C4-2B (cell line): ENCODE data around the gene MYH6.

Experiments used
- ZFX ChIP-seq: fragments of 450-650 bp; IDR thresholded peaks from 2 replicates; pipeline ENCODE4 v1.6.1; 2017
- TF ChIP-seq, protein P1 (sequence below): fragments of 450-650 bp; conservative IDR thresholded peaks from 2 replicates; pipeline ENCODE4 v1.5.1; 2017; ENCODE audit warnings: mild to moderate bottlenecking

- TF ChIP-seq, protein P1, sequence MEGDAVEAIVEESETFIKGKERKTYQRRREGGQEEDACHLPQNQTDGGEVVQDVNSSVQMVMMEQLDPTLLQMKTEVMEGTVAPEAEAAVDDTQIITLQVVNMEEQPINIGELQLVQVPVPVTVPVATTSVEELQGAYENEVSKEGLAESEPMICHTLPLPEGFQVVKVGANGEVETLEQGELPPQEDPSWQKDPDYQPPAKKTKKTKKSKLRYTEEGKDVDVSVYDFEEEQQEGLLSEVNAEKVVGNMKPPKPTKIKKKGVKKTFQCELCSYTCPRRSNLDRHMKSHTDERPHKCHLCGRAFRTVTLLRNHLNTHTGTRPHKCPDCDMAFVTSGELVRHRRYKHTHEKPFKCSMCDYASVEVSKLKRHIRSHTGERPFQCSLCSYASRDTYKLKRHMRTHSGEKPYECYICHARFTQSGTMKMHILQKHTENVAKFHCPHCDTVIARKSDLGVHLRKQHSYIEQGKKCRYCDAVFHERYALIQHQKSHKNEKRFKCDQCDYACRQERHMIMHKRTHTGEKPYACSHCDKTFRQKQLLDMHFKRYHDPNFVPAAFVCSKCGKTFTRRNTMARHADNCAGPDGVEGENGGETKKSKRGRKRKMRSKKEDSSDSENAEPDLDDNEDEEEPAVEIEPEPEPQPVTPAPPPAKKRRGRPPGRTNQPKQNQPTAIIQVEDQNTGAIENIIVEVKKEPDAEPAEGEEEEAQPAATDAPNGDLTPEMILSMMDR: no peak
- no peak for TF ChIP-seq ZFX
Measured at GRCh38 chr14:23443881-23444280, 35.8 kb upstream of the MYH6 start.
